ENCODE data around the gene ZNF98.

The ZNF98 gene

DNA sequence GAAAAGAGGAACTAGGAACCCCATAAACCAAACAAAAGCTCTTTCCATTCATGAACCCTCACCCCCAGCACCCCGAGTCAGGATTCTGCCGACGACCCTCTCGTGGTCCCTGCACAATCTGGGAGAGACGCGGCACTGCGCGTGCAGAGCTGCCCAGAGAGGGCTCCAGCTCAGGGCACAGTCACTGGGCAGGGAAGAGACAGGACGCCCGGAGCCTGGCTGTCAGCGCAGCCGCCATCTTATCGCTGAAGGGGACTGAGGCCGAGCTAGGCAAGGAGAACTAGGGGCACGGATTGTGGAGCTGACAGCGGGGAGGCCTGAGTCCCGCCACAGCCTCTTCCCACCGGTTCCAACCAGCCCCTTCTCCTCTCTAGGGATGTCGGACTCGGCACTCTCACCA is 349 bp downstream of the ZNF98 start:
- TF ChIP-seq CTCF (conservative IDR thresholded peaks at IDR 0.05; ENCODE audit: control insufficient read depth, insufficient read depth, low read depth, low read length): no peak

GRCh38 chr19:22354665-22355064 is 67.5 kb downstream of the ZNF98 start:
- no peak overlapping the region for H3K4me3 ChIP-seq (ENCODE audit: control insufficient read depth, low read depth, low read length)
- no peak for DNase-seq (ENCODE audit: low read depth)
- TF ChIP-seq CTCF (conservative IDR thresholded peaks at IDR 0.05; ENCODE audit: control insufficient read depth, insufficient read depth, low read depth, low read length): no peak

More for the DNA sequence above, 349 bp downstream of the ZNF98 start:
- no peak for DNase-seq (ENCODE audit: low read depth)
- no peak overlapping the region for H3K4me3 ChIP-seq (ENCODE audit: control insufficient read depth, low read depth, low read length)

Data from fibroblast of mammary gland (primary cell).